Prostate gland (tissue), 2 donors: ENCODE measurements around the gene APOBEC2.

Source experiments
- CTCF ChIP-seq, 4 experiments: fragments of 200-600 bp in 2 of 4; fragments of 450-650 bp in 2 of 4; sonication (generic) in 2 of 4; IDR thresholded peaks; 1 replicate in 3 of 4; 2 replicates in 1 of 4; pipeline ENCODE4 v1.5.1; 2016 to 2019; ENCODE audit warnings: antibody characterized with exemption in 4 of 4, mild to moderate bottlenecking in 2 of 4, moderate library complexity in 2 of 4
- POLR2A ChIP-seq: fragments of 450-650 bp; IDR thresholded peaks from one replicate; pipeline ENCODE4 v1.6.1; 2016; ENCODE audit warnings: antibody characterized with exemption, mild to moderate bottlenecking
- POLR2AphosphoS5 ChIP-seq: sonication (generic); formaldehyde crosslinking; IDR thresholded peaks from one replicate; pipeline ENCODE4 v1.6.1; 2017; ENCODE audit warnings: antibody characterized with exemption

DNA sequence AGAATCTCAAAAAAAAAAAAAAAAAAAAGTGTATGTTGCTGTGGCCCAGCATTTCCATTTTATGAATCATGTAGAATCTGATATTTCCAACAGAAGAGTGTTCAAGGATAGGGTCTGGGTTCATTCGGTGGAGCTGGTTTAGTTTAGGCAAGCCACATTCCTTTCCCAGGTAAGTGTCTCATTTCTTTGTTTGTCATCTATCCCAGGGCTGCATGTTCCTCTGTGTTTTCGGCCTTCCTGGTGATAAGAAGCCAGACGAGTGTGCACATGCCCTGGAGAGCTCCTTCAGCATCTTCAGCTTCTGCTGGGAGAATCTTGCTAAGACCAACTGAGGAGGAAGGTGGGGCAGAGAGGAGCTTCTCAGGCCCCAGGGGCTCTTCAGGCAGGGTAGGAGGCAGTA is 58.0 kb downstream of the APOBEC2 start:
- TF ChIP-seq CTCF (IDR thresholded peaks at IDR 0.05) = no peak
- peak; percentile 20 for TF ChIP-seq POLR2AphosphoS5
- TF ChIP-seq POLR2A = no peak
